K562 (cell line): ENCODE measurements around the gene E2F2. TPM values are rescaled to one million over a fixed set of nuclear protein-coding genes. Genes with fewer than 3 reads are reported as not detected.
A peak's percentile ranks its signal among the peaks of the same experiment; 100 is the strongest.

Experiments used
- BHLHE40 ChIP-seq: IDR thresholded peaks from 2 replicates; pipeline ENCODE4 v1.6.1; 2011; ENCODE audit warnings: low read length, improper control_type of control experiment
- DPF2 ChIP-seq: fragments of 450-650 bp; IDR thresholded peaks from 2 replicates; pipeline ENCODE4 v1.6.1; 2016
- E2F6 ChIP-seq, 2 experiments: IDR thresholded peaks; 2 replicates each; pipeline ENCODE4 v1.6.1; 2011; ENCODE audit warnings: borderline replicate concordance in 1 of 2, control low read depth in 1 of 2, low read depth in 1 of 2, low read length in 1 of 2, mild to moderate bottlenecking in 1 of 2, mixed read lengths in 1 of 2, moderate library complexity in 1 of 2; ENCODE audit not compliant: insufficient read depth in 1 of 2, insufficient read length in 1 of 2, poor library complexity in 1 of 2, severe bottlenecking in 1 of 2; ENCODE audit errors: extremely low read depth in 1 of 2
- GABPB2 ChIP-seq: fragments of 250-450 bp; sonication (Bioruptor Pico); conservative IDR thresholded peaks from 2 replicates; pipeline ENCODE4 v1.5.1; 2021; ENCODE audit warnings: mild to moderate bottlenecking
- GTF2E2 ChIP-seq: fragments of 200-800 bp; sonication (Bioruptor generic); IDR thresholded peaks from 2 replicates; pipeline ENCODE4 v1.6.1; 2016; ENCODE audit warnings: missing genetic modification characterization, missing compliant biosample characterization
- HOXB6 ChIP-seq: fragments of 250-450 bp; sonication (Bioruptor Pico); IDR thresholded peaks from 2 replicates; pipeline ENCODE4 v1.5.1; 2022; ENCODE audit warnings: mild to moderate bottlenecking, borderline replicate concordance
- JUNB ChIP-seq: fragments of 450-650 bp; formaldehyde crosslinking; conservative IDR thresholded peaks from 2 replicates; pipeline ENCODE4 v1.4.0; 2020; ENCODE audit warnings: mild to moderate bottlenecking
- NFIC ChIP-seq: fragments of 450-650 bp; IDR thresholded peaks from 2 replicates; pipeline ENCODE4 v1.6.1; 2017; ENCODE audit warnings: mild to moderate bottlenecking, inconsistent platforms
- OTX1 ChIP-seq: fragments of 450-650 bp; formaldehyde crosslinking; IDR thresholded peaks from 2 replicates; pipeline ENCODE4 v1.4.0; 2022; ENCODE audit warnings: mild to moderate bottlenecking
- PCBP1 ChIP-seq: fragments of 200-400 bp; formaldehyde crosslinking; IDR thresholded peaks from 2 replicates; pipeline ENCODE4 v1.6.1; 2018; ENCODE audit warnings: mild to moderate bottlenecking, low read depth, low read length; ENCODE audit not compliant: poor library complexity, severe bottlenecking
- POLR3A ChIP-seq: IDR thresholded peaks from 2 replicates; pipeline ENCODE4 v1.6.1; 2011; ENCODE audit warnings: borderline replicate concordance, mild to moderate bottlenecking, moderate library complexity; ENCODE audit not compliant: insufficient read length, insufficient read depth; ENCODE audit errors: extremely low read depth
- RNF2 ChIP-seq: sonication (generic); IDR thresholded peaks from 2 replicates; pipeline ENCODE4 v1.6.1; 2016
- ZBED1 ChIP-seq: IDR thresholded peaks from 2 replicates; pipeline ENCODE4 v1.6.1; 2014
- ZBTB11 ChIP-seq, 3 experiments: fragments of 200-800 bp in 1 of 3; fragments of 250-450 bp in 1 of 3; fragments of 450-650 bp in 1 of 3; sonication (Bioruptor Pico) in 1 of 3; sonication (Bioruptor generic) in 1 of 3; formaldehyde crosslinking in 1 of 3; IDR thresholded peaks; 2 replicates each; pipeline versions ENCODE4 v1.6.1 to v1.8.0; 2016 to 2022; ENCODE audit warnings: mild to moderate bottlenecking in 2 of 3, missing genetic modification characterization in 2 of 3, missing compliant biosample characterization in 1 of 3, moderate library complexity in 1 of 3
- polyA plus RNA-seq, 8 experiments: library from polyadenylated mRNA; depleted of rRNA in 4 of 8; stranded (reverse) in 5 of 8; unstranded in 3 of 8; fragments of >200 nt; fragmentation: Nextera tagmentation in 2 of 8; fragmentation: Illumina TruSeq in 1 of 8; extraction: Ambion mirVana in 2 of 8; extraction: Trizol in 1 of 8; gene quantifications; 2 replicates each; pipeline versions ENCODE4 v1.2.1 to v1.2.3, GENCODE V29; 2011 to 2014; ENCODE audit warnings: inconsistent platforms in 1 of 8, missing spikeins in 1 of 8
- total RNA-seq, 7 experiments: library from RNA; depleted of rRNA in 6 of 7; stranded (reverse); fragments of >200 nt in 6 of 7; fragmentation: Illumina TruSeq in 2 of 7; extraction: Trizol in 2 of 7; gene quantifications; 2 replicates each; pipeline versions ENCODE4 v1.2.1 to v1.2.3, GENCODE V29; 2011 to 2021; ENCODE audit warnings: low replicate concordance in 1 of 7
- TF ChIP-seq, protein P1 (sequence below), 2 experiments: fragments of 450-650 bp; IDR thresholded peaks; 2 replicates each; pipeline ENCODE4 v1.6.1; 2018; ENCODE audit warnings: mild to moderate bottlenecking in 2 of 2, low read depth in 1 of 2; ENCODE audit not compliant: partially characterized antibody in 2 of 2
- TF ChIP-seq, protein P2 (sequence below): fragments of 250-450 bp; sonication (Bioruptor Pico); IDR thresholded peaks from 2 replicates; pipeline ENCODE4 v1.8.0; 2022; ENCODE audit warnings: moderate library complexity, mild to moderate bottlenecking, inconsistent platforms

The E2F2 gene
- total and polyA plus RNA-seq, 9 of the 15 experiments (the other 6 are each of a cell fraction or from before 2014, with no cell fraction given) = 3.1 to 25.3 (median 11.4) TPM

- TF ChIP-seq GABPB2 (CRISPR knock-in tag) (no peak), ZBED1 (peak; percentile 63; the same call in 1 of the 2 replicates), ZBTB11 (CRISPR knock-in tag; IDR thresholded peaks at IDR 0.05) (0 out of 6 replicates have a peak, but pooled peaks of 1 of the 3 experiments have one; percentile 19), RNF2 (0 out of 2 replicates have a peak, but pooled peaks have one; percentile 57), NFIC (peak; percentile 40), JUNB (no peak), OTX1 (CRISPR knock-in tag) (no peak), GTF2E2 (tag) (peak; percentile 56; the same call in 1 of the 2 replicates), HOXB6 (CRISPR knock-in tag) (no peak), POLR3A (no peak), PCBP1 (no peak), DPF2 (peak; percentile 43; the same call in 1 of the 2 replicates), E2F6 (IDR thresholded peaks at IDR 0.05; ENCODE audit: borderline replicate concordance in 1 of 2, extremely low read depth in 1 of 2, insufficient read depth in 1 of 2, insufficient read length in 1 of 2, low read depth in 1 of 2, low read length in 1 of 2, poor library complexity in 1 of 2, severe bottlenecking in 1 of 2) (peak in 1 of 2 experiments; percentile 83), BHLHE40 (peak; percentile 83)
- TF ChIP-seq, protein P1, sequence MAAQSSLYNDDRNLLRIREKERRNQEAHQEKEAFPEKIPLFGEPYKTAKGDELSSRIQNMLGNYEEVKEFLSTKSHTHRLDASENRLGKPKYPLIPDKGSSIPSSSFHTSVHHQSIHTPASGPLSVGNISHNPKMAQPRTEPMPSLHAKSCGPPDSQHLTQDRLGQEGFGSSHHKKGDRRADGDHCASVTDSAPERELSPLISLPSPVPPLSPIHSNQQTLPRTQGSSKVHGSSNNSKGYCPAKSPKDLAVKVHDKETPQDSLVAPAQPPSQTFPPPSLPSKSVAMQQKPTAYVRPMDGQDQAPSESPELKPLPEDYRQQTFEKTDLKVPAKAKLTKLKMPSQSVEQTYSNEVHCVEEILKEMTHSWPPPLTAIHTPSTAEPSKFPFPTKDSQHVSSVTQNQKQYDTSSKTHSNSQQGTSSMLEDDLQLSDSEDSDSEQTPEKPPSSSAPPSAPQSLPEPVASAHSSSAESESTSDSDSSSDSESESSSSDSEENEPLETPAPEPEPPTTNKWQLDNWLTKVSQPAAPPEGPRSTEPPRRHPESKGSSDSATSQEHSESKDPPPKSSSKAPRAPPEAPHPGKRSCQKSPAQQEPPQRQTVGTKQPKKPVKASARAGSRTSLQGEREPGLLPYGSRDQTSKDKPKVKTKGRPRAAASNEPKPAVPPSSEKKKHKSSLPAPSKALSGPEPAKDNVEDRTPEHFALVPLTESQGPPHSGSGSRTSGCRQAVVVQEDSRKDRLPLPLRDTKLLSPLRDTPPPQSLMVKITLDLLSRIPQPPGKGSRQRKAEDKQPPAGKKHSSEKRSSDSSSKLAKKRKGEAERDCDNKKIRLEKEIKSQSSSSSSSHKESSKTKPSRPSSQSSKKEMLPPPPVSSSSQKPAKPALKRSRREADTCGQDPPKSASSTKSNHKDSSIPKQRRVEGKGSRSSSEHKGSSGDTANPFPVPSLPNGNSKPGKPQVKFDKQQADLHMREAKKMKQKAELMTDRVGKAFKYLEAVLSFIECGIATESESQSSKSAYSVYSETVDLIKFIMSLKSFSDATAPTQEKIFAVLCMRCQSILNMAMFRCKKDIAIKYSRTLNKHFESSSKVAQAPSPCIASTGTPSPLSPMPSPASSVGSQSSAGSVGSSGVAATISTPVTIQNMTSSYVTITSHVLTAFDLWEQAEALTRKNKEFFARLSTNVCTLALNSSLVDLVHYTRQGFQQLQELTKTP (IDR thresholded peaks at IDR 0.05; ENCODE audit: low read depth in 1 of 2, partially characterized antibody in 2 of 2) = peak; percentile 10 to 52
- TF ChIP-seq, protein P2, sequence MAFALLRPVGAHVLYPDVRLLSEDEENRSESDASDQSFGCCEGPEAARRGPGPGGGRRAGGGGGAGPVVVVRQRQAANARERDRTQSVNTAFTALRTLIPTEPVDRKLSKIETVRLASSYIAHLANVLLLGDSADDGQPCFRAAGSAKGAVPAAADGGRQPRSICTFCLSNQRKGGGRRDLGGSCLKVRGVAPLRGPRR = no peak
Observed at GRCh38 chr1:23559136-23559984, 28.3 kb upstream of the E2F2 start, which contains the start of gene ID3 (continued).
